PC-9 (cell line): ENCODE results near the gene LSMEM2. TPM values are rescaled to one million over a fixed set of nuclear protein-coding genes. Genes with fewer than 3 reads are reported as not detected.
A peak's percentile ranks its signal among the peaks of the same experiment; 100 is the strongest.

Source experiments
- BruUV-seq: library from RNA; stranded (reverse); fragments of 400-500 nt; replicated peaks from 2 replicates; lab custom pipeline; 2021; lab: Mats Ljungman, UMichigan
- CTCF ChIA-PET: fragments of 300-600 bp; sonication (Branson Sonifier 250); formaldehyde crosslinking; loops from one replicate; lab custom pipeline; 2022; ENCODE audit warnings: antibody characterized with exemption; lab: Charles Lee
- POLR2A ChIA-PET: fragments of 300-600 bp; sonication (Branson Sonifier 250); formaldehyde crosslinking; loops from one replicate; lab custom pipeline; 2022; ENCODE audit warnings: antibody characterized with exemption; ENCODE audit not compliant: unreplicated experiment; lab: Charles Lee
- DNase-seq, 2 experiments: peaks; one replicate each; pipeline versions ENCODE4 v3.0.0 to v3.0.0-alpha.2; 2015 to 2022; ENCODE audit warnings: mixed read lengths in 1 of 2
- H2AFZ ChIP-seq: fragments of 200-600 bp; sonication (generic); 2 replicates; pipeline ENCODE4 v1.8.1; 2017; ENCODE audit warnings: antibody characterized with exemption
- H3F3A ChIP-seq: fragments of 200-600 bp; sonication (generic); 2 replicates; pipeline ENCODE4 v1.8.1; 2017; ENCODE audit warnings: antibody characterized with exemption, mild to moderate bottlenecking, low read depth; ENCODE audit not compliant: insufficient read depth
- H3K27ac ChIP-seq: fragments of 200-600 bp; sonication (generic); 2 replicates; pipeline ENCODE4 v1.6.1; 2016; ENCODE audit warnings: mixed run types
- H3K27me3 ChIP-seq: fragments of 200-600 bp; sonication (generic); 2 replicates; pipeline ENCODE4 v1.6.1; 2016; ENCODE audit warnings: low read depth, mixed run types; ENCODE audit not compliant: insufficient read depth
- H3K36me3 ChIP-seq: fragments of 200-600 bp; sonication (generic); 2 replicates; pipeline ENCODE4 v1.6.1; 2016; ENCODE audit warnings: low read depth, mixed run types
- H3K4me1 ChIP-seq: fragments of 200-600 bp; sonication (generic); replicated peaks from 2 replicates; pipeline ENCODE4 v1.6.1; 2016; ENCODE audit warnings: mixed run types; ENCODE audit not compliant: insufficient read depth
- H3K4me2 ChIP-seq: fragments of 200-600 bp; sonication (generic); 2 replicates; pipeline ENCODE4 v1.6.1; 2017; ENCODE audit warnings: mixed run types
- H3K4me3 ChIP-seq: fragments of 200-600 bp; sonication (generic); 2 replicates; pipeline ENCODE4 v1.6.1; 2016; ENCODE audit warnings: mixed run types
- H3K79me2 ChIP-seq: fragments of 200-600 bp; sonication (generic); 2 replicates; pipeline ENCODE4 v1.6.1; 2017; ENCODE audit warnings: low read depth, mixed run types
- H3K9me2 ChIP-seq: fragments of 200-600 bp; sonication (generic); 2 replicates; pipeline ENCODE4 v1.8.1; 2017; ENCODE audit warnings: mild to moderate bottlenecking; ENCODE audit not compliant: insufficient read depth
- H3K9me3 ChIP-seq: fragments of 200-600 bp; sonication (generic); 2 replicates; pipeline ENCODE4 v1.8.1; 2016; ENCODE audit warnings: low read depth; ENCODE audit not compliant: insufficient read depth
- H4K20me1 ChIP-seq: fragments of 200-600 bp; sonication (generic); 2 replicates; pipeline ENCODE4 v1.8.1; 2017; ENCODE audit not compliant: insufficient read depth
- CTCF ChIP-seq: fragments of 200-600 bp; sonication (generic); conservative IDR thresholded peaks from 2 replicates; pipeline ENCODE4 v1.6.1; 2017; ENCODE audit warnings: mixed run types, antibody characterized with exemption, mild to moderate bottlenecking, moderate library complexity
- EZH2 ChIP-seq: fragments of 200-600 bp; sonication (generic); IDR thresholded peaks from 2 replicates; pipeline ENCODE4 v1.8.0; 2017; ENCODE audit warnings: antibody characterized with exemption, low read depth
- intact Hi-C: fragments of 100-400 bp; cut with micrococcal nuclease; formaldehyde crosslinking; loops from one replicate; pipeline ENCODE4 v1.10.0; 2022; ENCODE audit not compliant: unreplicated experiment
- total RNA-seq: library from RNA; stranded (reverse); gene quantifications from 2 replicates; pipeline ENCODE4 v1.2.3, GENCODE V29; 2021

The LSMEM2 gene
- total RNA-seq, 1 experiment from 2014 or later = 0.55 TPM

- TF ChIP-seq EZH2 (no peak), CTCF (no peak)
- Histone ChIP-seq H3K27ac (no peak overlapping the region), H3K4me2 (no peak overlapping the region), H4K20me1 (no peaks in the 10 kb centered on the region; the same call in 1 of the 2 replicates), H2AFZ (no peak overlapping the region), H3K9me2 (no peaks in the 10 kb centered on the region), H3K4me3 (no peak overlapping the region), H3F3A (peaks cover 38% of the 10 kb centered on the region), H3K36me3 (no peaks in the 10 kb centered on the region), H3K4me1 (peaks cover 19% of the 10 kb centered on the region), H3K9me3 (no peaks in the 10 kb centered on the region), H3K79me2 (peaks cover 50% of the 10 kb centered on the region), H3K27me3 (no peaks in the 10 kb centered on the region)
- BruUV-seq = no TSS peak
- intact Hi-C loops = no loop called here
- DNase-seq = no peak
- CTCF ChIA-PET = no interaction called here
- POLR2A ChIA-PET = no interaction called here
Observed at GRCh38 chr3:50331364-50331907, 52.5 kb downstream of the LSMEM2 start.

- ChIA-PET CTCF (no interaction called here), POLR2A (interaction anchor here (0.5 to 0.6 kb wide), 2 partner anchors 11 to 27 kb away, joined by 20 to 21 read pairs; no protein-coding TSS in a partner anchor)
- Histone ChIP-seq H2AFZ (no peak overlapping the region), H3K9me3 (no peaks in the 10 kb centered on the region), H3K27me3 (no peaks in the 10 kb centered on the region), H3K9me2 (no peaks in the 10 kb centered on the region), H3K36me3 (no peaks in the 10 kb centered on the region), H3K27ac (no peak overlapping the region), H3F3A (peaks cover 45% of the 10 kb centered on the region), H4K20me1 (no peaks in the 10 kb centered on the region), H3K79me2 (peaks cover 42% of the 10 kb centered on the region), H3K4me2 (no peak overlapping the region), H3K4me1 (peaks cover 24% of the 10 kb centered on the region), H3K4me3 (no peak overlapping the region)
- no TSS peak for BruUV-seq
- DNase-seq = no peak
- TF ChIP-seq CTCF = no peak
- TF ChIP-seq EZH2 = no peak
- intact Hi-C loops = no loop called here
Observed at GRCh38 chr3:50333744-50334328, 54.9 kb downstream of the LSMEM2 start.

GRCh38 chr3:50334339-50335075, 55.6 kb downstream of the LSMEM2 start:
- Histone ChIP-seq H4K20me1 (no peaks in the 10 kb centered on the region), H3K4me1 (peaks cover 25% of the 10 kb centered on the region), H2AFZ (no peak overlapping the region), H3K27me3 (no peaks in the 10 kb centered on the region), H3K36me3 (no peaks in the 10 kb centered on the region), H3K4me3 (no peak overlapping the region), H3K27ac (no peak overlapping the region; the same call in 1 of the 2 replicates), H3K4me2 (peak overlapping the region; percentile 73), H3K9me2 (no peaks in the 10 kb centered on the region), H3K79me2 (peaks cover 42% of the 10 kb centered on the region), H3F3A (peaks cover 41% of the 10 kb centered on the region; the same call in 1 of the 2 replicates), H3K9me3 (no peaks in the 10 kb centered on the region)
- POLR2A ChIA-PET = no interaction called here
- DNase-seq = no peak
- TF ChIP-seq CTCF = no peak
- no peak for TF ChIP-seq EZH2
- intact Hi-C loops = loop anchor here (1.0 to 5.0 kb wide), 3 partner anchors 34 to 107 kb away; partner anchors contain the start of gene SEMA3B
- no TSS peak for BruUV-seq
- CTCF ChIA-PET = no interaction called here
